Metanephros (tissue), 1 donor: ENCODE data around the gene PTGER2. TPM values are rescaled to one million over a fixed set of nuclear protein-coding genes. Genes with fewer than 3 reads are reported as not detected.

Experiments used
- total RNA-seq: library from RNA; depleted of rRNA; stranded (reverse); fragments of >200 nt; gene quantifications from one replicate; pipeline ENCODE4 v1.2.3, GENCODE V29; 2014

The PTGER2 gene, protein sequence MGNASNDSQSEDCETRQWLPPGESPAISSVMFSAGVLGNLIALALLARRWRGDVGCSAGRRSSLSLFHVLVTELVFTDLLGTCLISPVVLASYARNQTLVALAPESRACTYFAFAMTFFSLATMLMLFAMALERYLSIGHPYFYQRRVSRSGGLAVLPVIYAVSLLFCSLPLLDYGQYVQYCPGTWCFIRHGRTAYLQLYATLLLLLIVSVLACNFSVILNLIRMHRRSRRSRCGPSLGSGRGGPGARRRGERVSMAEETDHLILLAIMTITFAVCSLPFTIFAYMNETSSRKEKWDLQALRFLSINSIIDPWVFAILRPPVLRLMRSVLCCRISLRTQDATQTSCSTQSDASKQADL
- 8.3 TPM for total RNA-seq

DNA sequence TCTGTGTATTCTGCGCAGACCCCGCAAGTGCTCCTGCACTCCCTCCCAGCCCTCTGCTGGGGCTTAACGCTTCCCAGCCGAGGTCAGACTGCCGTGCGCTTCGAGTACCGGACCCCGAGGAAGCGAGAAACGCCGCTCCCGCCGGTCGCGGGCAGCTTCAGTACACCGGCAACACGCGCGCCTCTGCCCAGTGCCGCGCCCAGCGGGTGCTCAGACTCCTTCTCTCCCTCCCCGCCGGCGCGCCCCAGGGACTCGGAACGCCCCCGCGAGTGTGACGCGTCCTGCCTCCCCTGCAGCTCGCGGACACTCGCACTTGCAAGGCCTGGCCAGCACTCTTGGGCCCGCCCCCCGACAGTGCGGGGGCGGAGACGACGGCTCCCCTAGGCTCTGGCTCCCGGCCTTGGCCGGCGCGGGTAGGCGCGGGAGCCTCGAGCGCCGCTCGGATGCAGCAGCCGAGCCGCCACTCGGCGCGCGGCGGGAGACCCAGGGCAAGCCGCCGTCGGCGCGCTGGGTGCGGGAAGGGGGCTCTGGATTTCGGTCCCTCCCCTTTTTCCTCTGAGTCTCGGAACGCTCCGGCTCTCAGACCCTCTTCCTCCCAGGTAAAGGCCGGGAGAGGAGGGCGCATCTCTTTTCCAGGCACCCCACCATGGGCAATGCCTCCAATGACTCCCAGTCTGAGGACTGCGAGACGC is at the start of gene PTGER2:
Gene PTGER2 (plus strand): TSS at position 410 of the 692 bp plus-strand sequence. CDS start 237 bp downstream, at position 647.

DNA sequence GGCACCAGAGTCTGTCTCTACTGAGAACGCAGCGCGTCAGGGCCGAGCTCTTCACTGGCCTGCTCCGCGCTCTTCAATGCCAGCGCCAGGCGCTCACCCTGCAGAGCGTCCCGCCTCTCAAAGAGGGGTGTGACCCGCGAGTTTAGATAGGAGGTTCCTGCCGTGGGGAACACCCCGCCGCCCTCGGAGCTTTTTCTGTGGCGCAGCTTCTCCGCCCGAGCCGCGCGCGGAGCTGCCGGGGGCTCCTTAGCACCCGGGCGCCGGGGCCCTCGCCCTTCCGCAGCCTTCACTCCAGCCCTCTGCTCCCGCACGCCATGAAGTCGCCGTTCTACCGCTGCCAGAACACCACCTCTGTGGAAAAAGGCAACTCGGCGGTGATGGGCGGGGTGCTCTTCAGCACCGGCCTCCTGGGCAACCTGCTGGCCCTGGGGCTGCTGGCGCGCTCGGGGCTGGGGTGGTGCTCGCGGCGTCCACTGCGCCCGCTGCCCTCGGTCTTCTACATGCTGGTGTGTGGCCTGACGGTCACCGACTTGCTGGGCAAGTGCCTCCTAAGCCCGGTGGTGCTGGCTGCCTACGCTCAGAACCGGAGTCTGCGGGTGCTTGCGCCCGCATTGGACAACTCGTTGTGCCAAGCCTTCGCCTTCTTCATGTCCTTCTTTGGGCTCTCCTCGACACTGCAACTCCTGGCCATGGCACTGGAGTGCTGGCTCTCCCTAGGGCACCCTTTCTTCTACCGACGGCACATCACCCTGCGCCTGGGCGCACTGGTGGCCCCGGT is 46.4 kb upstream of the PTGER2 start, which contains the start of gene PTGDR:
Gene PTGDR (plus strand): TSS at position 198 of the 778 bp plus-strand sequence. CDS start 117 bp downstream, at position 315.

Other genes starting within 250 kb of the PTGER2 start
- 114 TPM for gene NID2, start 245.3 kb upstream of the PTGER2 start, total RNA-seq
- gene PTGDR, start 46.6 kb upstream of the PTGER2 start, total RNA-seq: 1.5 TPM
- gene TXNDC16, start 238.2 kb downstream of the PTGER2 start, total RNA-seq: 30.7 TPM
- gene GPR137C, start 238.5 kb downstream of the PTGER2 start, total RNA-seq: 5.5 TPM